ENCODE data around the gene SH2D7.

The SH2D7 gene

DNA sequence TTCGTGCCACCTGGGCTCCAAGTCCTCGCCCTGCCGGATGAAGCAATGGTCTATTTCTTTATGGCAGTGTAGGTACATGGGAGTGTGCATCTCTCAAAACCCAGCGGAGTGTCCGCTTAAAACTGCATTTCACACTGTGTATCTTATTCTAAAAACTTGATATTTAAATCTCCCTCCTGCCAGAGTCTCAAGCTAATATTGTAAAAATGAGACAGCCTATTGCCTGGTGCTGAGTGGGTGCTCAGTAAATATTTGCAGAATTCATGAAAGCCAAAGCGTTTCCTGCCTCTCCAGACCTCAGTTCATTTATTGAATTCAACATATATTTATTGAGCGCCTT is 14.5 kb upstream of the SH2D7 start:
- no peak for DNase-seq (ENCODE audit: low read depth in 2 of 3, low spot score in 2 of 3)

- DNase-seq (ENCODE audit: low read depth in 2 of 3, low spot score in 2 of 3), result no peak
These were observed 12.9 kb upstream of the SH2D7 start for GRCh38 chr15:78079298-78080087.

DNA sequence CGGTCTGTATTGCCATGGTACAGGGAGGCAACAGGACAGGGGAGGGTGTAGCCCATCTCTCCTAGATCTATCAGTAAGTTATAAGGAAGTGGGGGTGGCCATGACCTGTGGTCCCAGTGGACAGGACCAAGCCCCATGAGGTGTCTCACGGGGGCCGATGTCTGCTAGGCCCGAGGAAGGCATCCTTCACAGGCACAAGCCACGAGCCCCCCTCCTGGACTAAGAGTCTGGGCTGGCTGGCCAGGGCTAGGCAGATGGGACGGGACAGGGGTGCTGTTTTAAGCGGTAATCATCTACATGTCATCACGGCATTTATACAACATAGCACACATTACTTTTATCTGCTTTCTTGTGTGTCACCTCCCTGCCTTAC is 12.3 kb upstream of the SH2D7 start:
- no peak for DNase-seq (ENCODE audit: low read depth in 2 of 3, low spot score in 2 of 3)

GRCh38 chr15:78082106-78082742 is 10.1 kb upstream of the SH2D7 start:
- DNase-seq (ENCODE audit: low read depth in 2 of 3, low spot score in 2 of 3), result no peak

- no peak for DNase-seq (ENCODE audit: low read depth in 2 of 3, low spot score in 2 of 3)
These were observed 9.6 kb upstream of the SH2D7 start for GRCh38 chr15:78082743-78083110.

- DNase-seq (ENCODE audit: low read depth in 2 of 3, low spot score in 2 of 3), result no peak
These were observed 9.2 kb upstream of the SH2D7 start for GRCh38 chr15:78083186-78083585.

- no peak for DNase-seq (ENCODE audit: low read depth in 2 of 3, low spot score in 2 of 3)
These were observed 8.5 kb upstream of the SH2D7 start for GRCh38 chr15:78083687-78084448.

- no peak for DNase-seq (ENCODE audit: low read depth in 2 of 3, low spot score in 2 of 3)
These were observed 8.0 kb upstream of the SH2D7 start for GRCh38 chr15:78084449-78084750.

DNA sequence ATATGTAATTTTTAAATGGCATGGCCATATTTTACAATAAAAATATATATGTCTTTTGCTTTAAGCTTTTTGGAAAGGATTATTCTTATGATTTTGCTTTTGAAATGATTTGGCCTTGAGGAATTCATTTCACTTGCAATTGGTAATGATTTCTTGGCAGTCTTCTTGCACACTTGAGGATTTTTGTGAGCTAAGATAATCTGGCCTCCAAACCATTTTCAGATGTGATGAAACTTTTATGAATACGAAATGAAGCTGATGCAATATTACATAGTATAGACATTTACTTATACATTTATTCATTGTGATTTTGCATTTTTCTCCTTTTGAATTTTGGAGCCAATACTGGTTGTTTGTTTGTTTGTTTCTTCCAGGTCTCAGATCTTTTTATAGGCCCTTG is 6.4 kb upstream of the SH2D7 start:
- DNase-seq (ENCODE audit: low read depth in 2 of 3, low spot score in 2 of 3), result no peak

GRCh38 chr15:78087951-78088772 is 4.2 kb upstream of the SH2D7 start:
- DNase-seq (ENCODE audit: low read depth in 2 of 3, low spot score in 2 of 3), result no peak

DNA sequence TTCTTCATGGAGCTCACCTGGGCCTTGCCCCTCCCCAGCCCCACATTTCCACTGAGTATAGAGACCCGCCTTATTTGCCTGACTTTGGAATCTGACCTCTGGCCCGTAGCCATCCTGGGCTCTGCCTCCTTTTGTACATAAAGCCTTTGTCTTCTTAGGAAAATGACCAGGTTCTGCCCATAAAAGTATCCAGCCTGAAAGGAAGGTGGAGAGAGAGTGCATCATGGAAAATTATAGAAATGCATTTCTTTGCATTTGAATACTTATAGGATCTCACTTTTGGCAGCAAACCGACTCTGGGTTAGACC is 3.6 kb upstream of the SH2D7 start:
- no peak for DNase-seq (ENCODE audit: low read depth in 2 of 3, low spot score in 2 of 3)

- no peak for DNase-seq (ENCODE audit: low read depth in 2 of 3, low spot score in 2 of 3)
These were observed 1.8 kb upstream of the SH2D7 start for GRCh38 chr15:78090422-78091063.

GRCh38 chr15:78093242-78094020 is 1.1 kb downstream of the SH2D7 start:
- no peak for DNase-seq (ENCODE audit: low read depth in 2 of 3, low spot score in 2 of 3)

DNA sequence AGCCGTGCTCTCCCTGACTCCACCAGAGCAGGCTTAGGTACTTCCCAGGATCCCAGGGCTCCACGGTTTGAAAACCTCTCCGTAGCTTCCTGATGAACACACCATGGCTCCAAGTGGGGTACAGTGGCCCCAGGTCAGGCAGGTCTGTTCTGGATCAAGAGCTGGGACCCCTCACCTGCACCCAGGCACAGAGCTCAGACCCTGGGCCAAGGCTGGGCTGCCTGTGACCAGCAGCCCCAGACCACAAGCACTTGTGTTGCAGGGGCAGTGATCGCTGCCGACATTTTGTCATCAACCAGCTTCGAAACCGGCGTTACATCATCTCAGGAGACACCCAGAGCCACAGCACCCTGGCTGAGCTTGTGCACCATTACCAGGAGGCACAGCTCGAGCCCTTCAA is 5.3 kb downstream of the SH2D7 start:
- DNase-seq (ENCODE audit: low read depth in 2 of 3, low spot score in 2 of 3), result no peak

DNA sequence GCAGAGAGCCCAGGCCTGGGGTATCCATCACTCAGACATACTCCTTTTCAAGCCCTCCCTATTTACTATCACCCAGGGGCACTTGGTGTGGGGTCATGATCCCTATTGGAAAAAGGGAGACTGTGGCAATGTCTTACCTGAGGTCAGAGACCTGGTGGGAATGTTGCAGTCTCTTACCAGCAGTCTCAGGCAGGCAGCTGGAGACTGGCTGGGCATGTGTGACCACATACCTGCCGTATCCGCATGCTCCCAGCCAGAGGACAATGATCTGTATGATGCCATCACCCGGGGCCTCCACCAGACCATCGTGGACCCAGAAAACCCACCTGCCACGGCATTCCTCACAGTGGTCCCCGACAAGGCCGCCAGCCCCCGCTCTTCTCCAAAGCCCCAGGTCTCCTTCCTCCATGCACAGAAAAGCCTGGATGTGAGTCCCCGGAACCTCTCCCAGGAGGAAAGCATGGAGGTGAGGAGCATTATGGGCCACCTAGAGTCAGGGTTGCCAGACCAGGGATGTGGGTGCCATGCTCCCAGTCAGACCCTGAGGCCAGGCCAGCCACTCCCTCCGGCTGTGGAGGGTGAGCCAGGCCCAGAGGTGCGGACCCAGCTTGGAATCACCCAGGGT is 5.9 kb downstream of the SH2D7 start:
- DNase-seq (ENCODE audit: low read depth in 2 of 3, low spot score in 2 of 3), result no peak

- no peak for DNase-seq (ENCODE audit: low read depth in 2 of 3, low spot score in 2 of 3)
These were observed 8.5 kb downstream of the SH2D7 start for GRCh38 chr15:78100886-78101285.

- DNase-seq (ENCODE audit: low read depth in 2 of 3, low spot score in 2 of 3), result no peak
These were observed 9.2 kb downstream of the SH2D7 start for GRCh38 chr15:78101423-78102105.

DNA sequence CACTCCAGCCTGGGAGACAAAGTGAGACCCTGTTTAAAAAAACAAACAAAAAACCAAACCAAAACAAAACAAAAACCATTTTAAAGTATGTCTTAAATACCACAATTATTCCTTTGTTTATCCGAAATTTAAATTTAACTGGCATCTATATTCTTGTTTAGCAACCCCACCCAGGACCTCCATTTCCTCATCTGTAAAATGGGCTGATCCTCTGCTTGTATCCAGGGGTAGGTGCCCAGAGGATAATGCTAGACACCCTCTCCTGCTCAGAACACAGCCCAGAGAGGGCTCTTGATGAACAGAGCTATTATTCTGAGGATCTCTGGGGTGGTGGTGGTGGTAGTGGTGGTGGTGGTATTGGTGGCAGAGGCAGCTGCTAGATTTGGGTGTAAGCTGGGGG is 9.8 kb downstream of the SH2D7 start:
- no peak for DNase-seq (ENCODE audit: low read depth in 2 of 3, low spot score in 2 of 3)

GRCh38 chr15:78102741-78103140 is 10.4 kb downstream of the SH2D7 start:
- DNase-seq (ENCODE audit: low read depth in 2 of 3, low spot score in 2 of 3), result no peak
